ENCODE results near the gene RAD21L1. TPM values are rescaled to one million over a fixed set of nuclear protein-coding genes. Genes with fewer than 3 reads are reported as not detected.

RAD21L1 gene
- total and polyA plus RNA-seq, 2 of the 8 experiments (the other 6 are each of a cell fraction or from before 2014, with no cell fraction given): 0.06 to 0.26 TPM

GRCh38 chr20:1278993-1279392 lies 53.1 kb downstream of the RAD21L1 start:
- no peaks in the 10 kb centered on the region; the same call in 1 of the 2 replicates for H3K79me1 ChIP-seq (ENCODE audit: low read depth, low read length)
- H2BK120ac ChIP-seq (replicated peaks; ENCODE audit: low read depth, low read length): no peak overlapping the region
- H2BK15ac ChIP-seq (ENCODE audit: low read length): no peak overlapping the region
- no peak overlapping the region for H2AK5ac ChIP-seq (ENCODE audit: low read depth, low read length)
- no peak overlapping the region for H2AFZ ChIP-seq (ENCODE audit: low read length)
- no peak overlapping the region for H3K9ac ChIP-seq (replicated peaks in 1 of 4; ENCODE audit: extremely low read depth in 1 of 4, low read depth in 3 of 4, low read length in 3 of 4)
- ChIA-PET CTCF (ENCODE audit: partially characterized antibody) (no interaction called here), POLR2A (ENCODE audit: partially characterized antibody) (no interaction called here)
- 88% methylated on average over 4 of the region's 4 CpGs; no CpG with 5 or more reads in 1 of the 2 experiments for WGBS, 2 experiments (ENCODE audit: extremely low coverage in 1 of 2, insufficient coverage in 1 of 2, insufficient read length in 1 of 2, insufficient replicate concordance in 2 of 2, low coverage in 1 of 2, low lambda C conversion rate in 2 of 2, missing lambda C conversion rate in 1 of 2)
- no peak overlapping the region for H3K14ac ChIP-seq (ENCODE audit: insufficient read length)
- no peak overlapping the region for H3K4me3 ChIP-seq (ENCODE audit: extremely low read depth in 1 of 4, insufficient read depth in 2 of 4, low read depth in 3 of 4, low read length in 4 of 4)
- no peak for TF ChIP-seq BRCA1 (IDR thresholded peaks at IDR 0.05; ENCODE audit: low read depth, low read length)
- TF ChIP-seq JUND (IDR thresholded peaks at IDR 0.05; ENCODE audit: low read length): no peak
- TF ChIP-seq RXRA (IDR thresholded peaks at IDR 0.05; ENCODE audit: insufficient read depth, low read depth, low read length): no peak
- no peak overlapping the region for H3K18ac ChIP-seq (ENCODE audit: extremely low read depth, low read length)
- 0 out of 7 replicates have a peak, but pooled peaks cover 0 to 3% (median 0%) of the 10 kb centered on the region in 4 experiments for H3K4me1 ChIP-seq (replicated peaks in 1 of 4; ENCODE audit: control insufficient read depth in 3 of 4, insufficient read depth in 4 of 4, low read length in 3 of 4)
- no peak overlapping the region for H4K91ac ChIP-seq (replicated peaks; ENCODE audit: insufficient read length, low read length)
- H3K9me3 ChIP-seq (ENCODE audit: insufficient read depth in 2 of 2, low read depth in 1 of 2, low read length in 1 of 2): no peaks in the 10 kb centered on the region
- DNase-seq (ENCODE audit: low read depth in 1 of 2, low spot score in 2 of 2): no peak
- H3K4ac ChIP-seq (replicated peaks; ENCODE audit: insufficient read length, low read depth, low read length): no peak overlapping the region
- H3K27me3 ChIP-seq (replicated peaks in 1 of 4; ENCODE audit: control insufficient read depth in 3 of 4, extremely low read depth in 1 of 4, insufficient read depth in 3 of 4, low read length in 3 of 4): no peaks in the 10 kb centered on the region
- no peak overlapping the region for H4K8ac ChIP-seq (ENCODE audit: extremely low read depth, insufficient read depth, low read length)
- FAIRE-seq: no peak
- no peaks in the 10 kb centered on the region for H3K79me2 ChIP-seq (ENCODE audit: control insufficient read depth in 1 of 2, insufficient read depth in 2 of 2, low read length in 2 of 2)
- H3K36me3 ChIP-seq (ENCODE audit: control insufficient read depth in 2 of 4, insufficient read depth in 4 of 4, low read length in 3 of 4): no peaks in the 10 kb centered on the region; a peak in 1 of 8 replicates
- H3K27ac ChIP-seq (ENCODE audit: low read depth, low read length): no peak overlapping the region
- H4K5ac ChIP-seq (ENCODE audit: insufficient read length, low read depth, low read length): no peak overlapping the region
- H4K20me1 ChIP-seq (replicated peaks in 1 of 2; ENCODE audit: control insufficient read depth in 1 of 2, insufficient read depth in 2 of 2, low read length in 2 of 2): peaks cover 0 to 9% of the 10 kb centered on the region in 2 experiments
- no peak overlapping the region for H2BK20ac ChIP-seq (ENCODE audit: low read length)
- H3K23me2 ChIP-seq (ENCODE audit: low read depth, low read length): peaks cover 10% of the 10 kb centered on the region; the same call in 1 of the 2 replicates
- no peak overlapping the region for H2BK5ac ChIP-seq (ENCODE audit: low read depth, low read length)
- no peak overlapping the region for H3K56ac ChIP-seq (replicated peaks; ENCODE audit: insufficient read length, low read depth, low read length)
- no peak overlapping the region for H3K23ac ChIP-seq (ENCODE audit: insufficient read length)
- H2BK12ac ChIP-seq (ENCODE audit: low read depth, low read length): no peak overlapping the region
- no peak overlapping the region for H3K4me2 ChIP-seq (ENCODE audit: insufficient read depth in 1 of 2, low read depth in 2 of 2, low read length in 2 of 2)

Data from H1 (cell line).